ENCODE data around the gene MMRN2. TPM values are rescaled to one million over a fixed set of nuclear protein-coding genes. Genes with fewer than 3 reads are reported as not detected.
A peak's percentile ranks its signal among the peaks of the same experiment; 100 is the strongest.

MMRN2 gene
- total and polyA plus RNA-seq, 2 of the 8 experiments (the other 6 are each of a cell fraction or from before 2014, with no cell fraction given): 1.2 TPM

DNA sequence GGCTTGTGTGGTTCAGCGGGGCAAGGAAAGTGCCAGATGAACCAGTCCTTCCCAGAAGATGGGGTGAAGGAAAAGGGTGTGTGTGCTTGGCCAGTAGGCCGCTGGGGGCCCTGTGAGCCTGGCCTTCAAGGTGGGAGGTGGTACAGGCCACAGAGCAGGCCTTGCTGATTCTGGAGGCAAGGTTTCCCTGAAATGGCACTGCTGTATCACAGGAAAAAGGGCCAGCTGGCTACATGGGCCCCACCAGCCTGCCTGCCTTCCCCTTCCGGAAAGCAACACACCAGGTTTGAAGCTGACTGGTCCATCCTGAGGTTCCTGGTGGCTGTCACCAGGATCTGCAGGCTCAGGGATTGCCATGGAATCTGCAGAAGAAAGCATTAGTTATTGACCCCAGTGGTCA lies 12.5 kb downstream of the MMRN2 start:
- peak overlapping the region; percentile 84; the same call in 1 of the 2 replicates for H2BK5ac ChIP-seq (ENCODE audit: low read depth, low read length)
- peaks cover 2 to 5% (median 3%) of the 10 kb centered on the region in 4 experiments; a peak in 6 of 7 replicates for H3K4me1 ChIP-seq (replicated peaks in 1 of 4; ENCODE audit: control insufficient read depth in 3 of 4, insufficient read depth in 4 of 4, low read length in 3 of 4)
- no peak overlapping the region for H4K5ac ChIP-seq (ENCODE audit: insufficient read length, low read depth, low read length)
- no peak overlapping the region for H3K4me3 ChIP-seq (ENCODE audit: extremely low read depth in 1 of 4, insufficient read depth in 2 of 4, low read depth in 3 of 4, low read length in 4 of 4)
- peak overlapping the region; percentile 27 for H3K4ac ChIP-seq (replicated peaks; ENCODE audit: insufficient read length, low read depth, low read length)
- no peak overlapping the region for H2AK5ac ChIP-seq (ENCODE audit: low read depth, low read length)
- peak overlapping the region; percentile 51 for H4K91ac ChIP-seq (replicated peaks; ENCODE audit: insufficient read length, low read length)
- H3K27ac ChIP-seq (ENCODE audit: low read depth, low read length): no peak overlapping the region
- H3K27me3 ChIP-seq (replicated peaks in 1 of 4; ENCODE audit: control insufficient read depth in 3 of 4, extremely low read depth in 1 of 4, insufficient read depth in 3 of 4, low read length in 3 of 4): no peaks in the 10 kb centered on the region; a peak in 2 of 7 replicates
- H3K56ac ChIP-seq (replicated peaks; ENCODE audit: insufficient read length, low read depth, low read length): no peak overlapping the region
- H4K20me1 ChIP-seq (replicated peaks in 1 of 2; ENCODE audit: control insufficient read depth in 1 of 2, insufficient read depth in 2 of 2, low read length in 2 of 2): no peaks in the 10 kb centered on the region
- POLR2A ChIA-PET (ENCODE audit: partially characterized antibody): interaction anchor here (1.3 to 2.8 kb wide), 5 partner anchors 11 to 26 kb away, joined by 4 to 38 read pairs (median 9); partner anchors contain the start of genes MMRN2 and SNCG
- DNase-seq (ENCODE audit: low read depth in 1 of 2, low spot score in 2 of 2) (no peak), FAIRE-seq (no peak)
- peak overlapping the region; percentile 93; the same call in 1 of the 2 replicates for H2BK20ac ChIP-seq (ENCODE audit: low read length)
- H3K79me1 ChIP-seq (ENCODE audit: low read depth, low read length): no peaks in the 10 kb centered on the region
- no peak overlapping the region for H3K23ac ChIP-seq (ENCODE audit: insufficient read length)
- peak overlapping the region; percentile 55 for H2BK120ac ChIP-seq (replicated peaks; ENCODE audit: low read depth, low read length)
- H3K4me2 ChIP-seq (ENCODE audit: insufficient read depth in 1 of 2, low read depth in 2 of 2, low read length in 2 of 2): no peak overlapping the region
- no peak overlapping the region for H2AFZ ChIP-seq (ENCODE audit: low read length)
- no peak overlapping the region for H4K8ac ChIP-seq (ENCODE audit: extremely low read depth, insufficient read depth, low read length)
- peak overlapping the region; percentile 93; the same call in 1 of the 2 replicates for H2BK12ac ChIP-seq (ENCODE audit: low read depth, low read length)
- no peaks in the 10 kb centered on the region for H3K36me3 ChIP-seq (ENCODE audit: control insufficient read depth in 2 of 4, insufficient read depth in 4 of 4, low read length in 3 of 4)
- CTCF ChIA-PET (ENCODE audit: partially characterized antibody): interaction anchor here (0.7 to 26.4 kb wide), 17 partner anchors 7 to 360 kb away, joined by 3 to 975 read pairs (median 7); partner anchors contain the start of genes ADIRF, MMRN2 and SNCG
- no peaks in the 10 kb centered on the region for H3K23me2 ChIP-seq (ENCODE audit: low read depth, low read length)
- no peak overlapping the region for H3K18ac ChIP-seq (ENCODE audit: extremely low read depth, low read length)
- no peak overlapping the region for H3K9ac ChIP-seq (replicated peaks in 1 of 4; ENCODE audit: extremely low read depth in 1 of 4, low read depth in 3 of 4, low read length in 3 of 4)
- no peaks in the 10 kb centered on the region for H3K9me3 ChIP-seq (ENCODE audit: insufficient read depth in 2 of 2, low read depth in 1 of 2, low read length in 1 of 2)
- H3K79me2 ChIP-seq (ENCODE audit: control insufficient read depth in 1 of 2, insufficient read depth in 2 of 2, low read length in 2 of 2): no peaks in the 10 kb centered on the region
- H2BK15ac ChIP-seq (ENCODE audit: low read length): no peak overlapping the region; the same call in 1 of the 2 replicates
- no peak overlapping the region for H3K14ac ChIP-seq (ENCODE audit: insufficient read length)
- WGBS, 2 experiments (ENCODE audit: extremely low coverage in 1 of 2, insufficient coverage in 1 of 2, insufficient read length in 1 of 2, insufficient replicate concordance in 2 of 2, low coverage in 1 of 2, low lambda C conversion rate in 2 of 2, missing lambda C conversion rate in 1 of 2): 87% methylated on average over 3 of the region's 3 CpGs; no CpG with 5 or more reads in 1 of the 2 experiments
- no peak for TF ChIP-seq SAP30 (IDR thresholded peaks at IDR 0.05; ENCODE audit: insufficient read depth, insufficient replicate concordance, low read length)
- TF ChIP-seq SRF (IDR thresholded peaks at IDR 0.05; ENCODE audit: low read depth, low read length): no peak
- no peak for TF ChIP-seq KDM4A (IDR thresholded peaks at IDR 0.05; ENCODE audit: low read depth, low read length, severe bottlenecking)
- no peak for TF ChIP-seq CBX5 (IDR thresholded peaks at IDR 0.05; ENCODE audit: low read depth, low read length)
- no peak for TF ChIP-seq PHF8 (conservative IDR thresholded peaks at IDR 0.05; ENCODE audit: low read depth, low read length)
- TF ChIP-seq, protein P1, sequence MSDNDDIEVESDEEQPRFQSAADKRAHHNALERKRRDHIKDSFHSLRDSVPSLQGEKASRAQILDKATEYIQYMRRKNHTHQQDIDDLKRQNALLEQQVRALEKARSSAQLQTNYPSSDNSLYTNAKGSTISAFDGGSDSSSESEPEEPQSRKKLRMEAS (IDR thresholded peaks at IDR 0.05): no peak
- no peak for TF ChIP-seq NRF1 (IDR thresholded peaks at IDR 0.05; ENCODE audit: low read depth, low read length)
- no peak for TF ChIP-seq GABPA (IDR thresholded peaks at IDR 0.05; ENCODE audit: borderline replicate concordance, insufficient read depth, low read length)
- no peak for TF ChIP-seq BACH1 (IDR thresholded peaks at IDR 0.05; ENCODE audit: low read length)
- no peak for TF ChIP-seq FOSL1 (IDR thresholded peaks at IDR 0.05; ENCODE audit: insufficient read depth, low read depth, low read length)
- TF ChIP-seq SP4 (IDR thresholded peaks at IDR 0.05; ENCODE audit: low read length): no peak
- no peak for TF ChIP-seq BRCA1 (IDR thresholded peaks at IDR 0.05; ENCODE audit: low read depth, low read length)
- TF ChIP-seq CREB1 (IDR thresholded peaks at IDR 0.05): no peak
- TF ChIP-seq SIRT6 (IDR thresholded peaks at IDR 0.05; ENCODE audit: low read length): no peak
- no peak for TF ChIP-seq TEAD4 (IDR thresholded peaks at IDR 0.05; ENCODE audit: low read depth, low read length)
